Right lobe of liver (tissue), 6 donors: Measurements from ENCODE around the gene SPN. TPM values are rescaled to one million over a fixed set of nuclear protein-coding genes. Genes with fewer than 3 reads are reported as not detected.
A peak's percentile ranks its signal among the peaks of the same experiment; 100 is the strongest.
"Not testable (repeated sequence)": the region's sequence is repeated elsewhere in the genome, so short reads cannot be mapped to it uniquely, and the experiment has no call there.

Source experiments
- ATAC-seq, 4 donors: fragments of 200-7000 bp; cut with Tn5 transposase; one replicate each; pipeline ENCODE4 v1.9.1; 2020; ENCODE audit warnings: mild to moderate bottlenecking in 4 of 4, moderate library complexity in 4 of 4
- DNase-seq, 3 donors: peaks; one replicate each; pipeline ENCODE4 v3.0.0-alpha.2; 2020
- H3K27ac ChIP-seq, 3 donors: fragments of 200-600 bp; one replicate each; pipeline ENCODE4 v1.8.0; 2022
- H3K27me3 ChIP-seq, 2 donors: fragments of 200-600 bp; one replicate each; pipeline ENCODE4 v1.8.0; 2022
- H3K36me3 ChIP-seq, 4 donors: fragments of 200-600 bp; sonication (generic) in 1 of 4; one replicate each; pipeline versions ENCODE4 v1.5.1 to v1.8.0; 2017 to 2022; ENCODE audit warnings: control low read depth in 1 of 4
- H3K4me1 ChIP-seq, 4 donors: fragments of 200-600 bp; sonication (generic) in 1 of 4; one replicate each; pipeline versions ENCODE4 v1.5.1 to v1.8.0; 2017 to 2022; ENCODE audit warnings: control low read depth in 1 of 4
- H3K4me3 ChIP-seq, 3 donors: fragments of 200-600 bp; one replicate each; pipeline ENCODE4 v1.8.0; 2022
- H3K9me3 ChIP-seq, 4 donors: fragments of 200-600 bp; sonication (generic) in 1 of 4; one replicate each; pipeline versions ENCODE4 v1.5.1 to v1.8.0; 2017 to 2022; ENCODE audit warnings: control low read depth in 1 of 4
- CTCF ChIP-seq, 4 donors: fragments of 200-600 bp in 3 of 4; fragments of 450-650 bp in 1 of 4; IDR thresholded peaks; one replicate each; pipeline versions ENCODE4 v1.5.1 to v1.8.0; 2016 to 2022; ENCODE audit warnings: antibody characterized with exemption in 4 of 4, mild to moderate bottlenecking in 2 of 4
- POLR2A ChIP-seq: fragments of 450-650 bp; IDR thresholded peaks from one replicate; pipeline ENCODE4 v1.6.1; 2017; ENCODE audit warnings: antibody characterized with exemption, mild to moderate bottlenecking
- WGBS: methylation state at CpG from one replicate; pipeline ENCODE4 v1.1.6; 2018; ENCODE audit warnings: low coverage, low lambda C conversion rate; ENCODE audit not compliant: insufficient coverage; ENCODE audit errors: missing lambda C conversion rate; 5-methylcytosine and 5-hydroxymethylcytosine counted together
- intact Hi-C, 2 donors: fragments of 100-400 bp; cut with DNase I; formaldehyde crosslinking; loops; one replicate each; pipeline versions ENCODE4 v1.11.2 to v1.14.1; 2022
- total RNA-seq, 6 experiments: library from RNA; depleted of rRNA in 2 of 6; stranded (reverse); fragments of >200 nt in 2 of 6; fragmentation: NEBNext Ultra II Directional in 3 of 6; extraction: Animal tissue kit (Norgen Biotek cat#: 25700) in 3 of 6; gene quantifications; one replicate each; pipeline versions ENCODE4 v1.1.0 to v1.2.4, GENCODE V29; 2016 to 2023
- donor health status: DM: no; HTN: yes; CAD: no.
- donor health status: DM: no; HTN: no; CAD: no.
- donor health status: DM: no; HTN: no; CAD: no.
- donor health status: DM: no; HTN: yes; CAD: no.
- donor health status: DM: no; HTN: yes; CAD: no.

SPN gene
- total RNA-seq, 6 experiments from 2014 or later, result 0.60 to 3.3 (median 1.4) TPM

DNA sequence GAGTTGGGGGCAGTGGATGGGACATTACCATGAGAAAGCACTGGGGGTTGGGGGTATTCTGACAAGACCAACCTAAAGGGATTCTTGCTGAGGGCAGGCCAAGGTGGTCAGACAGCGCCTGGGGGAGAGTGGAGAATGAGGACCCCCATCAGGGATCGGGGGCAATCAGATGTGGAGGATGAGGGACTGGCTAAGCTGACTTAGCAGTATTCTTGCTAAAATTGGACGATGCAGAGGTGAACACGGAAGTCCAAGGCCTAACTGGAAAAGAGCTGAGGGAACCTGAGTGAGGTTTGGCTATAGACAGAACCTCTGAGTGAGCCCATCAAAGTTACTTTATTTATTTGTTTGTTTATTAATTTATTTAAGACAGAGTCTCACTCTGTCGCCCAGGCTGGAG lies 25.1 kb downstream of the SPN start:
- Histone ChIP-seq H3K36me3 (peaks cover 0 to 9% (median 0%) of the 10 kb centered on the region in 4 donors), H3K4me3 (no peak overlapping the region), H3K27ac (no peak overlapping the region), H3K27me3 (no peaks in the 10 kb centered on the region), H3K4me1 (peaks cover 0 to 8% (median 0%) of the 10 kb centered on the region in 4 donors), H3K9me3 (no peaks in the 10 kb centered on the region)
- intact Hi-C loops, result no loop called here
- WGBS, result 79% methylated on average over 5 of the region's 5 CpGs
- TF ChIP-seq CTCF (IDR thresholded peaks at IDR 0.05) (no peak), POLR2A (no peak)
- no peak for DNase-seq
- peak in 1 of 4 donors; percentile 23 for ATAC-seq

DNA sequence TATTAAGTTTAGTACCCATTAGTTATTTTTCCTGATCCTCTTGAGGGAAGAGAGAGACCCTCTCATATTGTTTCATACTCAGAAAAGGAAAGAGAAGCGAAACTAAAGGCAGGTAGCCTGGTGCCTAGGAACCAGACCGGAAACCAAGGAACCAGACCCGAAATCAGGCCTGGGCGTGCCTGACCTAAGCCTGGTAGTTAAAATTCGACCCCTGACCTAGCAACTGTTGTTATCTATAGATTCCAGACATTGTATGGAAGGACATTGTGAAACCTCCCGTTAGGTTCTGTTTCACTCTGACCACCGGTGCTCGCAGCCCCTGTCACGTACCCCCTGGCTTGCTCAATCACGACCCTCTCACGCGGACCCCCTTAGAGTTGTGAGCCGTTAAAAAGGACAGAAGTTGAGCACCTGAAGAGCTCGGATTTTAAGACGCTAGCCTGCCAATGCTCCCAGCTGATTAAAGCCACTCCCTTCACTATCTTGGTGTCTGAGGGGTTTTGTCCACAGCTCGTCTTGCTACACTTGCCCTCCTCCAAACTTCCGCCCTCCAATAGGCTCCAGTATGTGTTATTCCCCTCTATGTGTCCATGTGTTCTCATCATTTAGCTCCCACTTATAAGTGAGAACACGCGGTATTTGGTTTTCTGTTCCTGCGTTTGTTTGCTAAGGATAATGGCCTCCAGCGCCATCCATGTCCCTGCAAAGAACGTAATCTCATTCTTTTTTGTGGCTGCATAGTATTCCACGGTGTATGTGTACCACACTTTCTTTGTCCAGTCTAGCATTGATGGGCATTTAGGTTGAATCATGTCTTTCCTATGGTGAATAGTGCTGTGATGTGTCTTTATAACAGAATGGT lies 26.7 kb downstream of the SPN start:
- not testable (repeated sequence) for H3K27ac ChIP-seq, H3K36me3 ChIP-seq, H3K27me3 ChIP-seq, H3K9me3 ChIP-seq, DNase-seq, H3K4me3 ChIP-seq, ATAC-seq
- intact Hi-C loops, result loop anchor here in 1 of 2 donors (10.0 kb wide), 1 partner anchor 335 kb away; the partner anchor contains the start of gene C16orf92
- H3K4me1 ChIP-seq, result peaks cover 0 to 19% (median 0%) of the 10 kb centered on the region in 4 donors
- 86% methylated on average over 19 of the region's 23 CpGs for WGBS

DNA sequence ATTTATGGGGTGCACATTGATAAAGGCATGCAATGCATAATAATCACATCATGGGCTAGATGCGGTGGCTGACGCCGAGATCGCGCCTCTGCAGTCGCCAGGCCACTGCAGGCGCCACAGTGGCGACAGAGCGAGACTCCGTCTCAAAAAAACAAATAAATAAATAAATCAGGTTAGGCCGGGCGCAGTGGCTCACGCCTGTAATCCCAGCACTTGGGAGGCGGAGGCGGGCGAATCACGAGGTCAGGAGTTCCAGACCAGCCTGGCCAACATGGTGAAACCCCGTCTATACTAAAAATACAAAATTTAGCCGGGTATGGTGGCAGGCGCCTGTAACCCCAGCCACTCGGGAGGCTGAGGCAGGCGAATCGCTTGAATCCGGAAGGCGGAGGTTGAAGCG lies 29.6 kb downstream of the SPN start:
- H3K4me1 ChIP-seq, result peaks cover 0 to 23% (median 0%) of the 10 kb centered on the region in 4 donors
- H3K27ac ChIP-seq, H3K9me3 ChIP-seq, DNase-seq, ATAC-seq, H3K4me3 ChIP-seq, H3K27me3 ChIP-seq, H3K36me3 ChIP-seq: not testable (repeated sequence)
- intact Hi-C loops, result loop anchor here in 1 of 2 donors (10.0 kb wide), 1 partner anchor 332 kb away; the partner anchor contains the start of gene C16orf92
- WGBS, result 88% methylated on average over 16 of the region's 26 CpGs

GRCh38 chr16:29694384-29695195 lies 31.5 kb downstream of the SPN start:
- peaks cover 0 to 23% (median 0%) of the 10 kb centered on the region in 4 donors for H3K4me1 ChIP-seq
- intact Hi-C loops, result loop anchor here in 1 of 2 donors (10.0 kb wide), 1 partner anchor 330 kb away; the partner anchor contains the start of gene C16orf92
- H3K27ac ChIP-seq, result peak overlapping the region in 2 of 3 donors; percentile 65 to 70
- ATAC-seq (peak; percentile 76 to 92 (median 83)), DNase-seq (peak; percentile 67 to 88 (median 86))
- no peaks in the 10 kb centered on the region for H3K27me3 ChIP-seq
- peaks cover 0 to 5% (median 0%) of the 10 kb centered on the region in 4 donors for H3K36me3 ChIP-seq
- H3K9me3 ChIP-seq, result no peaks in the 10 kb centered on the region
- TF ChIP-seq CTCF (IDR thresholded peaks at IDR 0.05) (no peak), POLR2A (no peak)
- peak overlapping the region in 1 of 3 donors; percentile 10 for H3K4me3 ChIP-seq
- 63% methylated on average over 13 of the region's 41 CpGs for WGBS

- not testable (repeated sequence) for H3K4me3 ChIP-seq, H3K27ac ChIP-seq, H3K36me3 ChIP-seq, H3K9me3 ChIP-seq, H3K27me3 ChIP-seq, DNase-seq, ATAC-seq
- 100% methylated on average over 1 of the region's 3 CpGs for WGBS
- intact Hi-C loops, result loop anchor here in 1 of 2 donors (10.0 kb wide), 1 partner anchor 329 kb away; the partner anchor contains the start of gene C16orf92
- peaks cover 0 to 23% (median 0%) of the 10 kb centered on the region in 4 donors for H3K4me1 ChIP-seq
These were observed 32.6 kb downstream of the SPN start for GRCh38 chr16:29695675-29696074.
